Astrocyte (in vitro differentiated cells and primary cell): ENCODE data around the gene FGF23. TPM values are rescaled to one million over a fixed set of nuclear protein-coding genes. Genes with fewer than 3 reads are reported as not detected.
"Not testable (repeated sequence)": the region's sequence is repeated elsewhere in the genome, so short reads cannot be mapped to it uniquely, and the experiment has no call there.

Experiments used
- DNase-seq: peaks from one replicate; pipeline ENCODE4 v3.0.0-alpha.2; 2010; ENCODE audit warnings: low read depth
- FAIRE-seq: peaks from 2 replicates; lab custom pipeline; 2011; peaks lifted over from hg19 to GRCh38; lab: Jason Lieb, UNC
- H2AFZ ChIP-seq: 2 replicates; pipeline ENCODE4 v1.6.0; 2012; ENCODE audit warnings: low read depth, low read length, inconsistent platforms
- H3K27ac ChIP-seq: 2 replicates; pipeline ENCODE4 v1.5.1; 2011; ENCODE audit warnings: low read depth, low read length, inconsistent platforms
- H3K27me3 ChIP-seq: 2 replicates; pipeline ENCODE4 v1.6.0; 2011; ENCODE audit warnings: low read length, inconsistent platforms; ENCODE audit not compliant: insufficient read depth
- H3K36me3 ChIP-seq: 2 replicates; pipeline ENCODE4 v1.5.1; 2011; ENCODE audit warnings: low read length, inconsistent platforms; ENCODE audit not compliant: insufficient read depth
- H3K4me1 ChIP-seq: 2 replicates; pipeline ENCODE4 v1.5.1; 2011; ENCODE audit warnings: low read length, inconsistent platforms; ENCODE audit not compliant: insufficient read depth
- H3K4me2 ChIP-seq: 2 replicates; pipeline ENCODE4 v1.6.0; 2012; ENCODE audit warnings: low read length, inconsistent platforms
- H3K4me3 ChIP-seq: 2 replicates; pipeline ENCODE4 v1.5.1; 2011; ENCODE audit warnings: low read depth, mild to moderate bottlenecking, low read length, inconsistent platforms; ENCODE audit not compliant: insufficient read depth
- H3K79me2 ChIP-seq: 2 replicates; pipeline ENCODE4 v1.6.0; 2012; ENCODE audit warnings: mild to moderate bottlenecking, low read length, inconsistent platforms; ENCODE audit not compliant: insufficient read depth
- H3K9ac ChIP-seq: 2 replicates; pipeline ENCODE4 v1.6.0; 2012; ENCODE audit warnings: mild to moderate bottlenecking, low read length, inconsistent platforms
- H3K9me3 ChIP-seq: 2 replicates; pipeline ENCODE4 v1.5.1; 2012; ENCODE audit warnings: low read depth, mild to moderate bottlenecking, low read length, inconsistent platforms; ENCODE audit not compliant: insufficient read depth
- H4K20me1 ChIP-seq: 2 replicates; pipeline ENCODE4 v1.6.0; 2012; ENCODE audit warnings: low read length, inconsistent platforms; ENCODE audit not compliant: insufficient read depth
- H3K27ac Mint-ChIP-seq: one replicate; pipeline ENCODE4 v1.8.0; 2021; ENCODE audit warnings: mild to moderate bottlenecking, mixed read lengths; ENCODE audit not compliant: unreplicated experiment
- H3K27me3 Mint-ChIP-seq: one replicate; pipeline ENCODE4 v1.8.0; 2021; ENCODE audit warnings: low read depth, mixed read lengths; ENCODE audit not compliant: unreplicated experiment
- H3K36me3 Mint-ChIP-seq: one replicate; pipeline ENCODE4 v1.8.0; 2021; ENCODE audit warnings: low read depth, mixed read lengths; ENCODE audit not compliant: unreplicated experiment
- H3K4me1 Mint-ChIP-seq: one replicate; pipeline ENCODE4 v1.8.0; 2021; ENCODE audit warnings: low read depth, mixed read lengths; ENCODE audit not compliant: unreplicated experiment
- H3K4me3 Mint-ChIP-seq: one replicate; pipeline ENCODE4 v1.8.0; 2021; ENCODE audit warnings: mild to moderate bottlenecking, moderate library complexity, mixed read lengths; ENCODE audit not compliant: unreplicated experiment
- H3K9me3 Mint-ChIP-seq: one replicate; pipeline ENCODE4 v1.8.0; 2021; ENCODE audit warnings: mild to moderate bottlenecking, mixed read lengths; ENCODE audit not compliant: unreplicated experiment
- CTCF ChIP-seq: IDR thresholded peaks from 2 replicates; pipeline ENCODE4 v1.5.1; 2011; ENCODE audit warnings: low read depth, mild to moderate bottlenecking, inconsistent platforms, low read length, moderate library complexity; ENCODE audit not compliant: insufficient read depth
- EZH2 ChIP-seq: IDR thresholded peaks from 2 replicates; pipeline ENCODE4 v1.6.1; 2012; ENCODE audit warnings: mild to moderate bottlenecking, low read length, inconsistent platforms; ENCODE audit not compliant: insufficient read depth
- total RNA-seq: library from RNA; stranded (reverse); gene quantifications from 2 replicates; pipeline ENCODE4 v1.2.1, GENCODE V29; 2021

The FGF23 gene
- total RNA-seq, 1 donor from 2014 or later = not detected

GRCh38 chr12:4407136-4407535, 27.6 kb upstream of the FGF23 start:
- H3K9ac ChIP-seq = no peak overlapping the region
- H3K4me1 Mint-ChIP-seq = no peaks in the 10 kb centered on the region
- no peaks in the 10 kb centered on the region for H4K20me1 ChIP-seq
- peaks cover 12% of the 10 kb centered on the region for H3K27me3 Mint-ChIP-seq
- H3K4me3 Mint-ChIP-seq = no peak overlapping the region
- DNase-seq (no peak), FAIRE-seq (no peak)
- no peak overlapping the region for H3K4me2 ChIP-seq
- no peaks in the 10 kb centered on the region for H3K27me3 ChIP-seq
- TF ChIP-seq EZH2 (no peak), CTCF (no peak)
- no peak overlapping the region for H3K4me3 ChIP-seq
- no peaks in the 10 kb centered on the region for H3K9me3 Mint-ChIP-seq
- H2AFZ ChIP-seq = no peak overlapping the region
- no peak overlapping the region for H3K27ac ChIP-seq
- peaks cover 2% of the 10 kb centered on the region for H3K36me3 Mint-ChIP-seq
- H3K27ac Mint-ChIP-seq = no peak overlapping the region
- H3K9me3 ChIP-seq = no peaks in the 10 kb centered on the region
- H3K4me1 ChIP-seq = no peaks in the 10 kb centered on the region
- H3K79me2 ChIP-seq = no peaks in the 10 kb centered on the region
- H3K36me3 ChIP-seq = no peaks in the 10 kb centered on the region

- not testable (repeated sequence) for H3K36me3 ChIP-seq, H3K9me3 ChIP-seq, H3K4me3 ChIP-seq, H3K4me2 ChIP-seq, H3K4me3 Mint-ChIP-seq, H4K20me1 ChIP-seq, H3K27ac ChIP-seq, H3K9ac ChIP-seq, H2AFZ ChIP-seq, H3K27me3 ChIP-seq, FAIRE-seq, H3K27ac Mint-ChIP-seq, H3K4me1 Mint-ChIP-seq, H3K9me3 Mint-ChIP-seq, H3K36me3 Mint-ChIP-seq, DNase-seq, H3K79me2 ChIP-seq, H3K4me1 ChIP-seq, H3K27me3 Mint-ChIP-seq
Observed at GRCh38 chr12:4404877-4405637, 25.5 kb upstream of the FGF23 start.

GRCh38 chr12:4402996-4403395, 23.5 kb upstream of the FGF23 start:
- H4K20me1 ChIP-seq = no peaks in the 10 kb centered on the region
- no peak for FAIRE-seq
- H3K4me3 ChIP-seq = no peak overlapping the region
- Mint-ChIP-seq H3K36me3 (no peaks in the 10 kb centered on the region), H3K27ac (no peak overlapping the region), H3K4me3 (no peak overlapping the region), H3K27me3 (no peaks in the 10 kb centered on the region), H3K4me1 (no peaks in the 10 kb centered on the region), H3K9me3 (no peaks in the 10 kb centered on the region)
- no peaks in the 10 kb centered on the region for H3K4me1 ChIP-seq
- TF ChIP-seq CTCF = no peak
- no peak overlapping the region for H2AFZ ChIP-seq
- no peaks in the 10 kb centered on the region for H3K79me2 ChIP-seq
- no peak overlapping the region for H3K4me2 ChIP-seq
- DNase-seq = no peak
- H3K36me3 ChIP-seq = no peaks in the 10 kb centered on the region
- H3K27me3 ChIP-seq = no peaks in the 10 kb centered on the region
- H3K27ac ChIP-seq = no peak overlapping the region
- H3K9me3 ChIP-seq = no peaks in the 10 kb centered on the region
- no peak overlapping the region for H3K9ac ChIP-seq
